NCI-H2196 treated with DMSO at 0.1 percent for 48 hours (cell line): ENCODE results near the gene MYL12A.
"Not testable (repeated sequence)": the region's sequence is repeated elsewhere in the genome, so short reads cannot be mapped to it uniquely, and the experiment has no call there.

Experiments
- DNase-seq: peaks from one replicate; lab custom pipeline; 2025; ENCODE audit not compliant: unreplicated experiment; lab: John Stamatoyannopoulos, UW

MYL12A gene

GRCh38 chr18:3247240-3248061 lies at the start of gene MYL12A:
Gene MYL12A (plus strand): TSS chr18:3247801. CDS start chr18:3253248, 5,447 bp downstream.
- peak; percentile 98 for DNase-seq

GRCh38 chr18:3198260-3198860 lies 49.2 kb upstream of the MYL12A start:
- DNase-seq = not testable (repeated sequence)

- DNase-seq = no peak
Observed at GRCh38 chr18:3199942-3200645, 47.5 kb upstream of the MYL12A start.

GRCh38 chr18:3205239-3205638 lies 42.4 kb upstream of the MYL12A start:
- DNase-seq = no peak

- DNase-seq = no peak
Observed at GRCh38 chr18:3207565-3207964, 40.0 kb upstream of the MYL12A start.

GRCh38 chr18:3209859-3210569 lies 37.6 kb upstream of the MYL12A start:
- DNase-seq = no peak

GRCh38 chr18:3211236-3211992 lies 36.2 kb upstream of the MYL12A start:
- no peak for DNase-seq

- no peak for DNase-seq
Observed at GRCh38 chr18:3212657-3213056, 34.9 kb upstream of the MYL12A start.

- DNase-seq = no peak
Observed at GRCh38 chr18:3213300-3214059, 34.1 kb upstream of the MYL12A start.

GRCh38 chr18:3214855-3215637 lies 32.6 kb upstream of the MYL12A start:
- DNase-seq = no peak

GRCh38 chr18:3216987-3217386 lies 30.6 kb upstream of the MYL12A start:
- no peak for DNase-seq

GRCh38 chr18:3217948-3218647 lies 29.5 kb upstream of the MYL12A start:
- DNase-seq = no peak

GRCh38 chr18:3218819-3219218 lies 28.8 kb upstream of the MYL12A start:
- no peak for DNase-seq

GRCh38 chr18:3219241-3219630 lies 28.4 kb upstream of the MYL12A start:
- no peak for DNase-seq

- DNase-seq = no peak
Observed at GRCh38 chr18:3219631-3220335, 27.8 kb upstream of the MYL12A start, which contains the start of gene MYOM1. Gene MYOM1 (minus strand): TSS chr18:3219968. CDS start chr18:3215223, 4,745 bp downstream.

- not testable (repeated sequence) for DNase-seq
Observed at GRCh38 chr18:3220868-3221267, 26.7 kb upstream of the MYL12A start.

GRCh38 chr18:3221496-3221895 lies 26.1 kb upstream of the MYL12A start:
- no peak for DNase-seq

- no peak for DNase-seq
Observed at GRCh38 chr18:3223356-3223755, 24.2 kb upstream of the MYL12A start.
